Activated gamma-delta T cell treated with Interleukin-2 at 50 U/mL for 16 hours (primary cell): ENCODE measurements around the gene LRRC56.
A peak's percentile ranks its signal among the peaks of the same experiment; 100 is the strongest.
"Not testable (repeated sequence)": the region's sequence is repeated elsewhere in the genome, so short reads cannot be mapped to it uniquely, and the experiment has no call there.

Source experiments
- DNase-seq: peaks from one replicate; pipeline ENCODE4 v3.0.0-alpha.2; 2020

LRRC56 gene

GRCh38 chr11:502288-503178 lies 34.8 kb upstream of the LRRC56 start:
- no peak for DNase-seq

DNA sequence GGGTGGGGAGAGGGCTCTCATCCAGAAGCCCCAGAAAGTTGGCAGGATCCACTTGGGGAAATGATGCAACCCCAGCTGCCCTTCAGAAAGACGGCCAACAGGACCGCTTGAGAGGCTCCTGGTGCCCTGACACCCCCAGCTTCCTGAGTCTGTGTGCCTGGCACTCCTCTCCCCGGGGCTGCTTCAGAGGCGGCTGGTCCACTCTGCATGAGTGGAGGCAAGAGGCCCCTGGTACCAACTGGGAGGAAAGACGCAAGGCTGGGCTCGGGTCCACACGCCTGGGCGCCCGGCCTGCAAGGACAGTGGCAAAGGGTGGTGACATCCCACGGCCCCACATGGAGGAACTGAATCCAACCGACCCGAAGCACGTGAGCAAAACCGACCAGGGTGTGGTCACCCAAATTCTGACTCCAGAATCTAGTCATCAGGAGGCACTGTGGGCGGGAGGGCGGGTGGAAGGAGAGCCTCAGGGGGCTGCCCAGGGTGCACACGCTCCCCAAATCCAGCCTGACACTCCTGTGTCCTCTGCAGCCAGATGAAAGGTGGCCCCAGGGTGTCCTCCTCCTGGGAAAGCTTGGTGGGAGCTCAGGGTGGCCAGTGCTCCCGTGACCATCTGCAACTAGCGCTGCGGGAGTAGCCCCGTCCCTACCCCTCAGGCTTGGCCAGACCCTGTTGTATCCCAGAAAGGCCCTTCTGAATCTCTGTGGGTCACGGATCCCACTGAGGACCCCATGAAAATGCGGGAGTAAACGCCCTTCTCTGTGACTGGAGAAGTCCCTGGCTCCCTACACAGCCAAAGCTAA lies 33.9 kb upstream of the LRRC56 start:
- DNase-seq = no peak

- DNase-seq = no peak
Measured at GRCh38 chr11:504053-504993, 33.0 kb upstream of the LRRC56 start.

DNA sequence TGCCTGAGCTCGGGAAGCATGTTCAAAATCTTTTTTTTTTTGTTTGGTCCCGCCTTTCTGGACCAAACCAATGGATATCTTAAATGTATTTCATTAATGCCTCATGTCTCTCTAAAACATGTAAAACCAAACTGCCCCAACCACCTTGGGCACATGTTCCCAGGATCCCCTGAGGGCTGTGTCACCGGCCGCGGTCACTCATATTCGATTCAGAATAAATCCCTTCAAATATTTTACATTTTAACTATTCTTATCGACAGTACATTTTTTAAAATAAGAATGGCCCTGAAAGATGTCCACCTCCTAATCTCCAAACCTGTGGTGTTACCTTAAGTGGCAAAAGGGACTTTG lies 32.4 kb upstream of the LRRC56 start:
- DNase-seq = no peak

GRCh38 chr11:506238-506994 lies 30.9 kb upstream of the LRRC56 start:
- peak; percentile 96 for DNase-seq

DNA sequence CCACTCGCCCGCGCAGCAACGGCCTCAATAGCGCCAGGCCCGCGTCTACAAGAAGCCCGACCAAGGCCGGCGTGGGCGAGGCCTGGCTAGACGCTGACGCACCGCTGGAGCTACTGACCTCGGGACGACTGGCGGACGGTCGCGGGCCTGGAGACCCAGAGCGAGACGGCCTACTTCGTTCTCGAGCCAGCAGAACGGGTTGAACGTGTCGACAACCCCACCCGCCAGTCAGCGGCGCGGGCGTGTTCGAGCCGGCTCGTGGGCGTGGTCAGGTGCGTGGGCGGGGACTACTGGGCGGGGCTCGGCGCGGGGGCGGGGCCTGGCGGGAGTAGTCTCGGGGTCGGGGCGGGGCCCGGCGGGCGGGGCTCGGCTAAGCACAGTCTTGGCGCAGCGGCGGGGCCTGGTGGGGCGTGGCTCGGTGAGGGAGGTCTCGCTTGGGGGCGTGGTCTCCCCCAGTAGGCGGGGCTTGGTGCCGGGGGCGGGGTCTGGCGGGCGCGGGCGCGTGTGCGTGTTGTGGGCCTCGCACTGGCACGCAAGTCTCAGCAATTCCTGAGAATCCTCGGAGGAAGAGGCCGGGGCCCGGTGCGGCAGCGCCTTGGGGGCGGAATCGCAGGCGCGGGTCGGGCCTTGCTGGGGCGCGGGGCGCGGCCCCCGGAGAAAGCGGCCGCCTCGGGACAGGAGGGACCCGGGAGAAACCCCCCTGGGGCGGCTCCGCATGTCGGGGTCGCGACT lies 30.2 kb upstream of the LRRC56 start, which contains the start of gene RNH1:
Gene RNH1 (minus strand): TSS at position 248 of the 732 bp plus-strand sequence. CDS start 5,080 bp downstream, outside the sequence.
- peak; percentile 99 for DNase-seq

- no peak for DNase-seq
Measured at GRCh38 chr11:507727-508515, 29.4 kb upstream of the LRRC56 start.

DNA sequence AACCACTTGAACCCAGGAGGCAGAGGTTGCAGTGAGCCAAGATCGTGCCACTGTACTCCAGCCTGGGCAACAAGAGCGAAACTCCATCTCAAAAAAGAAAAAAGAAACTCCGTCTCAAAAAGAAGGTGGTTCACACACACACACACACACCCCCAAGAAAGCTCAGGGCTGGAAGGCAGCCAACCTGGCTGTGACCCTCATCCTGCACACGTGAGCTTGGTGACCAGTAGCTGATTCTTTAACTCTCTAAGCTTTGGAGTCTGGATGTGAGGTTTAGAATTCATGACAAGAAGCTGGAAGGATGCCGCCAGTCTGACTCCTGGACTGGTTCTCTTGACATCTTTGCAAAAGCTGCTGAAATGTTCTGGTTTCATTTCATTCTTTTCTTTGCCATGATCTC lies 28.4 kb upstream of the LRRC56 start:
- DNase-seq = no peak

DNA sequence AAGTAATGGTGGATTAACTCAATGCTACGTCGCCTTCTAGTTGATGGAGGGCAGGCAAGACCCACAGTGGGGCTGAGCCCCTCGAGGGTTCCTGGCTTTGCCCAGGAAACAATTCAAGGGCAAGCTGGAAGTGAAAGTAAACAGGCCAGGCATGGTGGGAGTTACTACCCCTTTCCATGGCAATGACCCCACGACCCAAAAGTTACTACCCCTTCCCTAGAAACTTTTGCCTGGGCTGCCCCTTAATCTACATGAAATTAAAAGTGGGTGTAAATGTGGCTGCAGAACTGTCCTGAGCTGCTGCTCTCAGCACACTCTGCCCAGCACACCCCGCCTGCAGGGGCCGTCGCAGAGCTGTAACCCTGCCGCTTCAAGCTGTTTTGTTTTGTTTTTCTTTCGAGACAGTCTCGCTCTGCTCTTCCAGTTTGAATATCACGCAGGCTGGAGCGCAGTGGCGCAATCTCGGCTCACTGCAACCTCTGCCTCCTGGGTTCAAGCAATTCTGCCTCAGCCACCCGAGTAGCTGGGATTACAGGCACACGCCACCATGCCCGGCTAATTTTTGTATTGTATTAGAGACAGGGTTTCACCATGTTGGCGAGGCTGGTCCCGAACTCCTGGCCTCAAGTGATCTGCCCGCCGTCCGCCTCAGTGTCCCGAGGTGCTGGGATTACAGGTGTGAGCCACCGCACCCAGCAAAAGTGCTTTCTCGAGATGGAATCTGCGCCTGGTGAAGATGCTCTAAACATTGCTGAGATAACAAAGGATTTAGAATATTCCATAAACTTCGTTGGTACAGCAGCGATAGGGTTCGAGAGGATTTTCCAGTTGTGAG lies 24.3 kb upstream of the LRRC56 start:
- DNase-seq = no peak

DNA sequence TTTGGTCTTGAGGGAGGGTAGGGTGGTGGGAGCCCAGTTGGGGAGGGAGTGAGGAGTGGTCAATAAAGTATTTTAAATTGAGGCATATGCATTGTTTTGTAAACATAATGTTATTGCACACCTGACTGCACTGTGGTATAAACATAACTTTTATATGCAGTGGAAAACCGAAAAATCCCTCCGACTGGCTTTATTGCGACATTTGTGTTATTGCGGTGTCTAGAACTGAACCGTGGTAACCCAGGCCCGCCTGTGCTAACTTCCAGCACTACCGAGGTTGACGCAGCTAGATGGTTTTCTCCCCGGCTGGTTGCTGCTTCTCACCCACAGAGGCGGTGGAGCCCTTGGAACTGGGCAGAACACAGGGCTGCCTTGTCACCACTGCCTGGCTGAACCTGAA lies 22.7 kb upstream of the LRRC56 start:
- no peak for DNase-seq

DNA sequence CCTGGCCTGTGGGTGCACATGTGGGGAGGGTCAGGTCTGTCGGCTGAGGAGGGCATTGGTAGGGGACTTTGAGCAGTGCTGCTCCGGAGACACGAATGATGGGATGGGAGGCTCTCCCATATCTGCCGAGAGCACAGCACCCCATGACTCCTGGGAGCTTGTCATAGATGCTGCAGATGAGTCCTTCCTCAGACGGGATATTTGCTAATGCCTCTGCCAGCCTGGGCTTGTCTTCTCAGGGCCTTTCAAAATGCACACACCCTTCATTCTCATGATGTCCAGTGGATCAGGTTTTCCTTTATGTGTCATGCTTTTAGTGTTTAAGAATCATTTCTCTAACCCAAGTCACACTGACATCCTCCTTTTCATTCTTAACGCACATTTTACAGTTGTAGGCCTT lies 22.2 kb upstream of the LRRC56 start:
- no peak for DNase-seq

DNA sequence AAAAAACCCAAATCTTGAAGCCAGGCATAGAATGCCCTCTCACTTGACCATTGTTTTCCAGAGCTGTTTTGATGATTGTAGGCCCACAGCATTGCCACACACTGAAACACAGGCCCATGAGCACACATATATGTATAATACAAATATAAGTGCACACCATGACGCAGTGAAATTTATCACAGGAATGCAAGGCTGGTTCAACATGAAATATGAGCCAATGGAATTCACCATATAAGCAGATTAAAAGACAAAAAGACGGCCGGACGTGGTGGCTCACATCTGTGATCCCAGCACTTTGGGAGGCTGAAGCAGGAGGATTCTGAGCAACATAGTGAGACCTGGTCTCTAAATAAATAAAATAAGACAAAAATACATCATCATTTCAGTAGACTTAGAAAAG lies 20.9 kb upstream of the LRRC56 start:
- no peak for DNase-seq

DNA sequence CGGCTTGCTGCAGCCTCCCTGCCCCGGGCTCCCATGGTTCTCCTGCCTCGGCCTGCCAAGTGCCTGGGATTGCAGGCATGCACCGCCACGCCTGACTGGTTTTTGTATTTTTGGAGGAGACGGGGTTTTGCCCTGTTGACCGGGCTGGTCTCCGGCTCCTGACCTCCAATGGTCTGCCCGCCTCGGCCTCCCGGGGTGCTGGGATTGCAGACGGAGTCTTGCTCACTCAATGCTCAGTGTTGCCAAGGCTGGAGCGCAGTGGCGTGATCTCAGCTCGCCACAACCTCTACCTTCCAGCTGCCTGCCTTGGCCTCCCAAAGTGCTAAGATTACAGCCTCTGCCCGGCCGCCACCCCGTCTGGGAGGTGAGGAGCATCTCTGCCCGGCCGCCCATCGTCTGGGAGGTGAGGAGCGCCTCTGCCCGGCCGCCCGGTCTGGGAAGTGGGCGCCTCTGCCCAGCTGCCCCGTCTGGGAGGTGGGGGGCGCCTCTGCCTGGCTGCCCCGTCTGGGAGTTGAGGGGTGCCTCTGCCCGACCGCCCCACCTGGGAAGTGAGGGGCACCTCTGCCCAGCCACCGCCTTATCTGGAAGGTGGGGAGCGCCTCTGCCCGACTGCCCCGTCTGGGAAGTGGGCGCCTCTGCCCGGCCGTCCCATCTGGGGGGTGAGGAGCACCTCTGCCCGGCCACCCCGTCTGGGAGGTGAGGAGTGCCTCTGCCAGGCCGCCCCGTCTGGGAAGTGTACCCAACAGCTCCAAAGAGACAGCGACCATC lies 20.2 kb upstream of the LRRC56 start:
- not testable (repeated sequence) for DNase-seq

DNA sequence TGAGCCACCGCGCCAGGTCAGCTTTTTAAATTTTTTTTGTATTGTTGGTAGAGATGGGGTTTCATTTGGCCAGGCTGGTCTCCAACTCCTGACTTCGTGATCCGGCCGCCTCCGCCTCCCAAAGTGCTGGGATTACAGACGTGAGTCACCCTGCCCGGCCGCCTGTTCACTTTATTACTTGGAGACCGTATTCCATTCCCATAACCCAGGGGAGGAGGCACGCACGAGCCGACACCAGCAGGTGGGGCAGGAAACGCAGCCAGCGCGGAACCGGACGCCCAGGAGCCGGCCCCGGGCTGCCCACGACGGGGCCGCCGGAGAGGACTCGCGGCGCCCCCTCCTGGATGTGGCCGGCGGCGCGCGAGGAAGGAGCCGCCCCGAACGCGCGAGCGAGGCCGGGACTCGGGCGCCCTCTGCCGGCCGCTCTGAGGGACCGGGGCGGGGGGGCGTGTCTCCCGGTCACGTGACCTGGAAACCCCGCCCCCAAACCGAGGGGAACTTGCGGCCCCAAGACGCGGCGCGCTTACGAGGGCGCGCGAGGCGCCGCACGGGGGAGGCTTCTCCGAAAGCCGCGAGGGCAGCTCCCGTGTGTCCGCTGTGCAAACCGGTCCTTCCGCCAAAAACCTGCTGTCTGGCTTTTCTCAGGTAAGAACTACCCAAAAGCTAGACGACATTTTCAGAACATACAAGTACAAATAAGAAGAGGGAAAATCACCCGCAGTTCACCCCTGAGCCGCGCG lies 18.7 kb upstream of the LRRC56 start:
- peak; percentile 88 for DNase-seq

- DNase-seq = no peak
Measured at GRCh38 chr11:520428-521176, 16.7 kb upstream of the LRRC56 start.

- no peak for DNase-seq
Measured at GRCh38 chr11:521177-521688, 16.1 kb upstream of the LRRC56 start.

DNA sequence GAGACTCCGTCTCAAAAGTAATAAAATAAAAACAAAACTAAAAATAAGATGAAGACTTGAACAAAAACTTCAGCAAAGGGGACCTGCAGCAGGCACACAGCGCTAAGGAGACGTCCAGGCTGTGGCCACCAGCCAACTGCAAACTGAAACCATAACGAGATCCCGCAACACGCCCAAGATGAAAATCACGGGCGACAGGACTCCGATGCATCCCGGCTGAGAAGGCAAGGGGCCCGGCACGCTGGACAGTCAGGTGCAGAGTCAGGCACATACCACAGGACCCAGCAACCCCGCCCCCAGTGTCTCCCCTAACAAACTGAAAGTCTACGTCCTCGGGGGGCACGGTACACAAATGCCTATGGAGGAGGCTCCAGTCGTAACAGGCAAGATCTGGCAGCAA lies 11.1 kb upstream of the LRRC56 start:
- DNase-seq = no peak
